ENCODE data around the gene ZFAND6.
"Not testable (repeated sequence)": the region's sequence is repeated elsewhere in the genome, so short reads cannot be mapped to it uniquely, and the experiment has no call there.

Gene ZFAND6

DNA sequence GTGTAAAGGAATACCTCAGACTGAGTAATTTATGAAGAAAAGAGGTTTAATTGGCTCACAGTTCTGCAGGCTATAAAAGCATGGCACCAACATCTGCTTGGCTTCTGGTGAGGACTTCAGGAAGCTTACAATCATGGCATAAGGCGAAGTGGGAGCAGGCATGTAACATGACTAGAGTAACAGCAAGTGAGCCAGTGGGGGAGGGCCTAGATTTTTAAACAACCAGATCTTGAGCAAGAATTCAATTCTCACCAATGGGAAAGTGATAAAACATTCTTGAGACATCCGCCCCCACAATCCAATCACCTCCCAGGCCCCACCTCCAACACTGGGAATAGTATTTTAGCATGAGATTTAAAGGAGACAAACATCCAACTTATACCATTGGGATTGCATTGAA is 44.3 kb upstream of the ZFAND6 start:
- no peak for ATAC-seq
- TF ChIP-seq ZNF70 (CRISPR knock-in tag; IDR thresholded peaks at IDR 0.05) (no peak), ESRRG (CRISPR knock-in tag; IDR thresholded peaks at IDR 0.05) (no peak), ZFP30 (CRISPR knock-in tag; IDR thresholded peaks at IDR 0.05) (no peak), RARB (CRISPR knock-in tag; IDR thresholded peaks at IDR 0.05) (no peak), ZFP3 (CRISPR knock-in tag; IDR thresholded peaks at IDR 0.05) (no peak), OSR1 (CRISPR knock-in tag; IDR thresholded peaks at IDR 0.05) (no peak)
- TF ChIP-seq, protein P1, sequence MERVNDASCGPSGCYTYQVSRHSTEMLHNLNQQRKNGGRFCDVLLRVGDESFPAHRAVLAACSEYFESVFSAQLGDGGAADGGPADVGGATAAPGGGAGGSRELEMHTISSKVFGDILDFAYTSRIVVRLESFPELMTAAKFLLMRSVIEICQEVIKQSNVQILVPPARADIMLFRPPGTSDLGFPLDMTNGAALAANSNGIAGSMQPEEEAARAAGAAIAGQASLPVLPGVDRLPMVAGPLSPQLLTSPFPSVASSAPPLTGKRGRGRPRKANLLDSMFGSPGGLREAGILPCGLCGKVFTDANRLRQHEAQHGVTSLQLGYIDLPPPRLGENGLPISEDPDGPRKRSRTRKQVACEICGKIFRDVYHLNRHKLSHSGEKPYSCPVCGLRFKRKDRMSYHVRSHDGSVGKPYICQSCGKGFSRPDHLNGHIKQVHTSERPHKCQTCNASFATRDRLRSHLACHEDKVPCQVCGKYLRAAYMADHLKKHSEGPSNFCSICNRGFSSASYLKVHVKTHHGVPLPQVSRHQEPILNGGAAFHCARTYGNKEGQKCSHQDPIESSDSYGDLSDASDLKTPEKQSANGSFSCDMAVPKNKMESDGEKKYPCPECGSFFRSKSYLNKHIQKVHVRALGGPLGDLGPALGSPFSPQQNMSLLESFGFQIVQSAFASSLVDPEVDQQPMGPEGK (CRISPR knock-in tag; IDR thresholded peaks at IDR 0.05; ENCODE audit: borderline replicate concordance), result no peak
- TF ChIP-seq, protein P2, sequence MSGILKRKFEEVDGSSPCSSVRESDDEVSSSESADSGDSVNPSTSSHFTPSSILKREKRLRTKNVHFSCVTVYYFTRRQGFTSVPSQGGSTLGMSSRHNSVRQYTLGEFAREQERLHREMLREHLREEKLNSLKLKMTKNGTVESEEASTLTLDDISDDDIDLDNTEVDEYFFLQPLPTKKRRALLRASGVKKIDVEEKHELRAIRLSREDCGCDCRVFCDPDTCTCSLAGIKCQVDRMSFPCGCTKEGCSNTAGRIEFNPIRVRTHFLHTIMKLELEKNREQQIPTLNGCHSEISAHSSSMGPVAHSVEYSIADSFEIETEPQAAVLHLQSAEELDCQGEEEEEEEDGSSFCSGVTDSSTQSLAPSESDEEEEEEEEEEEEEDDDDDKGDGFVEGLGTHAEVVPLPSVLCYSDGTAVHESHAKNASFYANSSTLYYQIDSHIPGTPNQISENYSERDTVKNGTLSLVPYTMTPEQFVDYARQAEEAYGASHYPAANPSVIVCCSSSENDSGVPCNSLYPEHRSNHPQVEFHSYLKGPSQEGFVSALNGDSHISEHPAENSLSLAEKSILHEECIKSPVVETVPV (CRISPR knock-in tag; IDR thresholded peaks at IDR 0.05), result no peak

DNA sequence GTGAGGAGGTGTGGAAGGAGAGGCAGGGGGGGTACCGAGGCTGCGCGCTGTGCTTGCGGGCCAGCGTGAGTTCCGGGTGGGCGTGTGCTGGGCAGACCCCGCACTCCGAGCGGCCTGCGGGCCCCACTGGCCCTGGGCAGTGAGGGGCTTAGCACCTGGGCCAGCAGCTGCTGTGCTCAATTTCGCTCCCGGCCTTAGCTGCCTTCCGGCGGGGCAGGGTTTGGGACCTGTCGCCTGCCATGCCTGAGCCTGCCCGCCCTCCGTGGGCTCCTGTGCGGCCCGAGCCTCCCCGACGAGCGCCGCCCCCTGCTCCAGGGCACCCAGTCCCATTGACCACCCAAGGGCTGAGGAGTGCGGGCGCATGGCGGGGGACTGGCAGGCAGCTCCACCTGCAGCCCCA is 43.0 kb upstream of the ZFAND6 start:
- not testable (repeated sequence) for ATAC-seq

DNA sequence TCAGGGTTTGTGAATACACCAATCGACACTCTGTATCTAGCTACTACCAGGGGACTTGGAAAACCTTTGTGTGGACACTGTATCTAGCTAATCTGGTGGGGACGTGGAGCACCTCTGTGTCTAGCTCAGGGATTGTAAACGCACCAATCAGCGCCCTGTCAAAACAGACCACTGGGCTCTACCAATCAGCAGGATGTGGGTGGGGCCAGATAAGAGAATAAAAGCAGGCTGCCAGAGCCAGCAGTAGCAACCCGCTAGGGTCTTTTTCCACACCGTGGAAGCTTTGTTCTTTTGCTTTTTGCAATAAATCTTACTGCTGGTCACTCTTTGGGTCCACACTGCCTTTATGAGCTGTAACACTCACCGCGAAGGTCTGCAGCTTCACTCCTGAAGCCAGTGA is 42.3 kb upstream of the ZFAND6 start:
- not testable (repeated sequence) for ATAC-seq

DNA sequence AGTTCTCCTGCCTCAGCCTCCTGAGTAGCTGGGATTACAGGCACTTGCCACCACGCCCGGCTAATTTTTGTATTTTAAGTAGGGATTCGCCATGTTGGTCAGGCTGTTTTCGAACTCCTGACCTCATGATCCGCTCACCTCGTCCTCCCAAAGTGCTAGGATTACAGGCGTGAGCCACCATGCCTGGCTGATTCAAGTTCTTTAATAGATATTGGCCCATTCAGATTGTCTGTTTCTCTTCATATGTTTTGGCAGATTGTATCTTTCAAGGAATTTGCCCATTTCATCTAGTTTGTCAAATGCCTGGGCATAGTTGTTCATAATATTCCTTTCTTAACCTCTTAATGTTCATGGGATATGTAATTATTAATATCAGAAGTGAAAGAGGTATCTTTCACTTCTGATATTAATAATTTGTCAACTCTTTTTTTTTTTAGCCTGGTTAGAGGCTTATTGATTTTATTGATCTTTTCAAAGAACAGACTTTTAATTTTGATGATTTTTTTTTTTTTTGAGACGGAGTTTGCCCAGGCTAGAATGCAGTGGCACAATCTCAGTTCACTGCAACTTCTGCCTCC is 40.2 kb upstream of the ZFAND6 start:
- no peak for ATAC-seq
- no peak for TF ChIP-seq ISL1 (CRISPR knock-in tag; IDR thresholded peaks at IDR 0.05)
- no peak for TF ChIP-seq TOX (CRISPR knock-in tag; IDR thresholded peaks at IDR 0.05; ENCODE audit: borderline replicate concordance)
- TF ChIP-seq CSDC2 (CRISPR knock-in tag; IDR thresholded peaks at IDR 0.05), result no peak
- no peak for TF ChIP-seq ZC3H10 (CRISPR knock-in tag; IDR thresholded peaks at IDR 0.05)
- no peak for TF ChIP-seq SNAI2 (CRISPR knock-in tag; IDR thresholded peaks at IDR 0.05)
- TF ChIP-seq, protein P3, sequence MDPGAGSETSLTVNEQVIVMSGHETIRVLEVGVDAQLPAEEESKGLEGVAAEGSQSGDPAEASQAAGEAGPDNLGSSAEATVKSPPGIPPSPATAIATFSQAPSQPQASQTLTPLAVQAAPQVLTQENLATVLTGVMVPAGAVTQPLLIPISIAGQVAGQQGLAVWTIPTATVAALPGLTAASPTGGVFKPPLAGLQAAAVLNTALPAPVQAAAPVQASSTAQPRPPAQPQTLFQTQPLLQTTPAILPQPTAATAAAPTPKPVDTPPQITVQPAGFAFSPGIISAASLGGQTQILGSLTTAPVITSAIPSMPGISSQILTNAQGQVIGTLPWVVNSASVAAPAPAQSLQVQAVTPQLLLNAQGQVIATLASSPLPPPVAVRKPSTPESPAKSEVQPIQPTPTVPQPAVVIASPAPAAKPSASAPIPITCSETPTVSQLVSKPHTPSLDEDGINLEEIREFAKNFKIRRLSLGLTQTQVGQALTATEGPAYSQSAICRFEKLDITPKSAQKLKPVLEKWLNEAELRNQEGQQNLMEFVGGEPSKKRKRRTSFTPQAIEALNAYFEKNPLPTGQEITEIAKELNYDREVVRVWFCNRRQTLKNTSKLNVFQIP (CRISPR knock-in tag; IDR thresholded peaks at IDR 0.05; ENCODE audit: borderline replicate concordance, low read depth), result no peak
- TF ChIP-seq TCF4 (CRISPR knock-in tag; IDR thresholded peaks at IDR 0.05; ENCODE audit: borderline replicate concordance), result no peak
- TF ChIP-seq PPARA (CRISPR knock-in tag; IDR thresholded peaks at IDR 0.05; ENCODE audit: borderline replicate concordance), result no peak
- no peak for TF ChIP-seq RARB (CRISPR knock-in tag; IDR thresholded peaks at IDR 0.05)
- no peak for TF ChIP-seq BACH2 (CRISPR knock-in tag; IDR thresholded peaks at IDR 0.05; ENCODE audit: borderline replicate concordance)

DNA sequence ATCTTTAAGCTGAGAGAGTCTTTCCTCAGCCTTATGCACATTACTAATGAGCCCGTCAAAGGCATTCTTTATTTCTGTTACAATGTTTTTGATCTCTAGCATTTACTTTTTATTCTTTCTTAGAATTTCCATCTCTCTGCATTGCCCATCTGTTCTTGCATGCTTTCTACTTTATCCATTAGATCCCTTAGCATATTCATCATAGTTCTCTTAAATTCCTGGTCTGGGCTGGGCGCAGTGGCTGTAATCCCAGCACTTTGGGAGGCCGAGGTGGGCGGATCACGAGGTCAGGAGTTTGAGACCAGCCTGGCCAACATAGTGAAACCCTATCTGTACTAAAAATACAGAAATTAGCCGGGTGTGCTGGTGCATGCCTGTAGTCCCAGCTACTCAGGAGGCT is 39.3 kb upstream of the ZFAND6 start:
- not testable (repeated sequence) for ATAC-seq

DNA sequence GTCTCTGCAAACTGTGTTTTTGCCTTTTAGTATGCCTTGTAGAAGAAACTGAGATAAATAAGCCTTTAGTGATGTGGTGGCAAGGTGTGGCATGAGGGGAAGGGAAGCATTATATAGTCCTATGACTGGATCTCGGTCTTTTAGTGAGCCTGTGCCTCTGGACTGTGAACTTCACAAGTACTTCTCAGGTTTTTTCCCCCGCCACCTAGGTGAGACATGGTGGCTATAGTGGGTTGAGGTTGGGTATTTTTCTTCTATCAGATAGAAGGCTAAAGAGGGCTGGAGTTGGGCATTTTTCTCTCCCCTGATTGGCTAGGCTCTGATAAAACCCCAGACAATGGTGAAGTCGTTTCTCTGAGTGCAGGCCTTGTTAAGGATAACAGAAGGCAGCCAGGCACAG is 38.7 kb upstream of the ZFAND6 start:
- ATAC-seq, result no peak
- no peak for TF ChIP-seq ISL1 (CRISPR knock-in tag; IDR thresholded peaks at IDR 0.05)
- TF ChIP-seq, protein P1 (CRISPR knock-in tag; IDR thresholded peaks at IDR 0.05; ENCODE audit: borderline replicate concordance), result no peak

DNA sequence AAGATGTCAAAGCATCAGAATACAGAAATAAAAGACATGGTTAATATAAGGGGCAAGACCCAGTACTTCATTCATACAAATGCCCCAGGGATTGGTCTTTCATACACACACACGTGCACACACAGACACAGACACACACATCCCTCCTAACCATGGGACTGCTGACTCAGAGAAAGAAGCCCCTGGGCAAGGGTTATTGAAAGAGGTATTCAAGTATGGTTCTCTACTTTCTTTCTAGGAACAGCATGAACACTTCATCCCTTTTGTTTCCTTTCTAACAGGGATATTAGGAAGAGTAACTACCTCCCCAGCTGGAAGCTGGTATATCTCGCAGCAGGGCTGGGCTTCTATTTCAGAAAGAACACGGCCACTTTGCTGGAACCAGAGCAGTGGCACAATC is 33.2 kb upstream of the ZFAND6 start:
- no peak for ATAC-seq
- TF ChIP-seq, protein P2 (CRISPR knock-in tag; IDR thresholded peaks at IDR 0.05), result no peak
- TF ChIP-seq SNAI2 (CRISPR knock-in tag; IDR thresholded peaks at IDR 0.05) (no peak), GLIS3 (CRISPR knock-in tag; IDR thresholded peaks at IDR 0.05) (no peak), ZFP3 (CRISPR knock-in tag; IDR thresholded peaks at IDR 0.05) (no peak), BACH2 (CRISPR knock-in tag; IDR thresholded peaks at IDR 0.05; ENCODE audit: borderline replicate concordance) (no peak), TOX (CRISPR knock-in tag; IDR thresholded peaks at IDR 0.05; ENCODE audit: borderline replicate concordance) (no peak), OSR1 (CRISPR knock-in tag; IDR thresholded peaks at IDR 0.05) (no peak)
- TF ChIP-seq, protein P3 (CRISPR knock-in tag; IDR thresholded peaks at IDR 0.05; ENCODE audit: borderline replicate concordance, low read depth), result no peak

Data from SK-N-SH treated with all-trans-retinoic acid at 6 μM for 48 hours (cell line).